Adipose tissue (tissue), 3 donors: Measurements from ENCODE around the gene HAAO. TPM values are rescaled to one million over a fixed set of nuclear protein-coding genes. Genes with fewer than 3 reads are reported as not detected.

Source experiments
- H3K27ac ChIP-seq: one replicate; pipeline ENCODE4 v1.5.1; 2013; ENCODE audit warnings: low read depth, low read length
- WGBS, 3 donors: extraction: QIAGEN DNeasy Blood & Tissue Kit; methylation state at CpG; one replicate each; pipeline ENCODE4 v1.1.7; 2013; 5-methylcytosine and 5-hydroxymethylcytosine counted together
- polyA plus RNA-seq, 3 donors: library from polyadenylated mRNA; stranded (reverse); fragments of 200-250 nt; gene quantifications; one replicate each; pipeline ENCODE4 v1.2.3, GENCODE V29; 2013
- donor health status: healthy with polysubstance abuse.
- donor health status: Bipolar disorder and iron deficiency.
- donor health status: healthy.

Gene HAAO
- polyA plus RNA-seq, 3 donors, result 4.2 to 12.5 (median 10.9) TPM

- H3K27ac ChIP-seq, result no peak overlapping the region
- 93 to 95% (median 95%) methylated on average over 1 of the region's 1 CpG for WGBS, 3 donors
Measured at GRCh38 chr2:42758751-42759150, 33.6 kb downstream of the HAAO start.

GRCh38 chr2:42757981-42758740, 34.2 kb downstream of the HAAO start:
- 84 to 93% (median 90%) methylated on average over 4 of the region's 4 CpGs for WGBS, 3 donors
- H3K27ac ChIP-seq, result no peak overlapping the region

GRCh38 chr2:42756966-42757513, 35.3 kb downstream of the HAAO start:
- 76 to 94% (median 79%) methylated on average over 6 of the region's 6 CpGs for WGBS, 3 donors
- no peak overlapping the region for H3K27ac ChIP-seq

GRCh38 chr2:42756150-42756775, 36.1 kb downstream of the HAAO start:
- WGBS, 3 donors, result 77 to 90% (median 87%) methylated on average over 10 of the region's 10 CpGs
- no peak overlapping the region for H3K27ac ChIP-seq

GRCh38 chr2:42755191-42755880, 37.0 kb downstream of the HAAO start:
- 57 to 65% (median 58%) methylated on average over 14 of the region's 14 CpGs for WGBS, 3 donors
- no peak overlapping the region for H3K27ac ChIP-seq

GRCh38 chr2:42754776-42755140, 37.6 kb downstream of the HAAO start:
- H3K27ac ChIP-seq, result no peak overlapping the region
- 73 to 88% (median 76%) methylated on average over 8 of the region's 8 CpGs for WGBS, 3 donors

GRCh38 chr2:42754021-42754775, 38.2 kb downstream of the HAAO start:
- no peak overlapping the region for H3K27ac ChIP-seq
- WGBS, 3 donors, result 48 to 66% (median 62%) methylated on average over 11 of the region's 11 CpGs

- WGBS, 3 donors, result 73 to 84% (median 79%) methylated on average over 24 of the region's 24 CpGs
- no peak overlapping the region for H3K27ac ChIP-seq
Measured at GRCh38 chr2:42752816-42753813, 39.3 kb downstream of the HAAO start.

- no peak overlapping the region for H3K27ac ChIP-seq
- WGBS, 3 donors, result 39 to 64% (median 51%) methylated on average over 2 of the region's 2 CpGs
Measured at GRCh38 chr2:42752314-42752713, 40.1 kb downstream of the HAAO start.

- H3K27ac ChIP-seq, result no peak overlapping the region
- WGBS, 3 donors, result 92 to 98% (median 95%) methylated on average over 4 of the region's 4 CpGs
Measured at GRCh38 chr2:42748840-42749239, 43.5 kb downstream of the HAAO start.

GRCh38 chr2:42747422-42747821, 45.0 kb downstream of the HAAO start:
- 97 to 100% (median 99%) methylated on average over 3 of the region's 3 CpGs for WGBS, 3 donors
- no peak overlapping the region for H3K27ac ChIP-seq

- WGBS, 3 donors, result 93 to 99% (median 94%) methylated on average over 3 of the region's 3 CpGs
- H3K27ac ChIP-seq, result no peak overlapping the region
Measured at GRCh38 chr2:42744545-42745082, 47.8 kb downstream of the HAAO start.

GRCh38 chr2:42743659-42743990, 48.8 kb downstream of the HAAO start:
- WGBS, 3 donors, result 85 to 100% (median 96%) methylated on average over 1 of the region's 1 CpG
- no peak overlapping the region for H3K27ac ChIP-seq

- no peak overlapping the region for H3K27ac ChIP-seq
- WGBS, 3 donors, result 72 to 88% (median 80%) methylated on average over 2 of the region's 2 CpGs
Measured at GRCh38 chr2:42742740-42743658, 49.4 kb downstream of the HAAO start.

GRCh38 chr2:42741140-42741539, 51.2 kb downstream of the HAAO start:
- WGBS, 3 donors, result 80 to 90% (median 84%) methylated on average over 3 of the region's 3 CpGs
- no peak overlapping the region for H3K27ac ChIP-seq

- no peak overlapping the region for H3K27ac ChIP-seq
Measured at GRCh38 chr2:42736598-42737322, 55.6 kb downstream of the HAAO start.
